Measurements from ENCODE around the gene DAAM2.

DAAM2 gene

DNA sequence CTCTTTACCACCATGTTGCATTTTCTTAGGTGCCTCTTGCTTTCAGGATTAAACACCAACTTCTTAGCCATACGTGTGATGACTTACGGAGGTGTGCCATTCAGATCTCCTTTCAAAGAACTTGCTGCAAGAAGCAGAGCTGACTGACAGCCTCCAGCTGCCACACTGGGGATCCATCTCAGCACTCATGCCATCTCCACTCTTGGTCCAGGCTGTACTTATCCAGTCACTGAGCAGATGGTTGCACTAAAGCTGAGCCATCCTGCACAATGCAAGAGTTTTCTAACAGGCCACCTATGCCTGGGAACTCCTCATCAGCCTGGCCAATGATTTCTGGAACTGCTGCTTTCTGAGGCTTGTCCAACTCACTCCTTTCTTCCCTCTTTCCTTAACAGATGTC is 35.6 kb upstream of the DAAM2 start:
- TF ChIP-seq, protein P1, sequence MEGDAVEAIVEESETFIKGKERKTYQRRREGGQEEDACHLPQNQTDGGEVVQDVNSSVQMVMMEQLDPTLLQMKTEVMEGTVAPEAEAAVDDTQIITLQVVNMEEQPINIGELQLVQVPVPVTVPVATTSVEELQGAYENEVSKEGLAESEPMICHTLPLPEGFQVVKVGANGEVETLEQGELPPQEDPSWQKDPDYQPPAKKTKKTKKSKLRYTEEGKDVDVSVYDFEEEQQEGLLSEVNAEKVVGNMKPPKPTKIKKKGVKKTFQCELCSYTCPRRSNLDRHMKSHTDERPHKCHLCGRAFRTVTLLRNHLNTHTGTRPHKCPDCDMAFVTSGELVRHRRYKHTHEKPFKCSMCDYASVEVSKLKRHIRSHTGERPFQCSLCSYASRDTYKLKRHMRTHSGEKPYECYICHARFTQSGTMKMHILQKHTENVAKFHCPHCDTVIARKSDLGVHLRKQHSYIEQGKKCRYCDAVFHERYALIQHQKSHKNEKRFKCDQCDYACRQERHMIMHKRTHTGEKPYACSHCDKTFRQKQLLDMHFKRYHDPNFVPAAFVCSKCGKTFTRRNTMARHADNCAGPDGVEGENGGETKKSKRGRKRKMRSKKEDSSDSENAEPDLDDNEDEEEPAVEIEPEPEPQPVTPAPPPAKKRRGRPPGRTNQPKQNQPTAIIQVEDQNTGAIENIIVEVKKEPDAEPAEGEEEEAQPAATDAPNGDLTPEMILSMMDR (IDR thresholded peaks at IDR 0.05; ENCODE audit: extremely low read depth, insufficient read depth, missing control alignments) = no peak
- in situ Hi-C loops (cut with MboI; ENCODE audit: low pct_unique_long_range_greater_than_20kb, low sequenced_read_pairs, unreplicated experiment) = no loop called here
- no peak for DNase-seq (ENCODE audit: low spot score)

DNA sequence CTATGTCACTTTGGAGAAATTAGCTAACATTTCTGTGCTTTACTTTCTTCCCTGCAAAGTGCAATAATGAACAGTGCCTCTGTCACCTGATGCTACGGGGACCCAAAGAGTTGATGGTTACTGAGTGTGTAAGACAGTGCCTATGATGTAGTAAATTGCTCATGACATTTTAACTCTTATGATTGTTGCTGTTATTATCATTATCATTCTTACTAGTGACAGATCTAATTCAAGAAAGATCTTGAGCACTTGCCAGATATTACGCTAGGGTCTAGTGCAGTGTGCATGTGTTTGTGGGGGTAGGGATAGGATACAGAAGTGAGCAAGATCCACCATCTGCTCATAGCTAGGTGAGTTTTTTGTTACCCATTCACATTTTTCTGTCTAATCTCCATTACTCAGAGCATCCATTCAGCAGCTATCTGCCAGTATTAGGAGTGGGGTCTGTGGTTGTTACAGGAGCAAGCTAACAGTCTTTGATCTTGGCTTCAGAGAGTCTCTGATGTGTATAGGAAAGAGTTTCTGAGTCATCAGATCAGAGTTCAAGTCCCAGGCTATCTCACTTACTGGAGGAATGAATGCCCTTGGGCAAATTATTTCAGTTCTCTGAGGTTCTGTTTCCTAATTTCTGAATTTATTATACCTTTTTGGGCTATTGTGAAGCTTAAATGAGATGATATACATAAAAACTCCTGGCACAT is 33.1 kb upstream of the DAAM2 start:
- TF ChIP-seq, protein P1 (IDR thresholded peaks at IDR 0.05; ENCODE audit: extremely low read depth, insufficient read depth, missing control alignments) = no peak
- no peak for DNase-seq (ENCODE audit: low spot score)
- in situ Hi-C loops (cut with MboI; ENCODE audit: low pct_unique_long_range_greater_than_20kb, low sequenced_read_pairs, unreplicated experiment) = no loop called here

DNA sequence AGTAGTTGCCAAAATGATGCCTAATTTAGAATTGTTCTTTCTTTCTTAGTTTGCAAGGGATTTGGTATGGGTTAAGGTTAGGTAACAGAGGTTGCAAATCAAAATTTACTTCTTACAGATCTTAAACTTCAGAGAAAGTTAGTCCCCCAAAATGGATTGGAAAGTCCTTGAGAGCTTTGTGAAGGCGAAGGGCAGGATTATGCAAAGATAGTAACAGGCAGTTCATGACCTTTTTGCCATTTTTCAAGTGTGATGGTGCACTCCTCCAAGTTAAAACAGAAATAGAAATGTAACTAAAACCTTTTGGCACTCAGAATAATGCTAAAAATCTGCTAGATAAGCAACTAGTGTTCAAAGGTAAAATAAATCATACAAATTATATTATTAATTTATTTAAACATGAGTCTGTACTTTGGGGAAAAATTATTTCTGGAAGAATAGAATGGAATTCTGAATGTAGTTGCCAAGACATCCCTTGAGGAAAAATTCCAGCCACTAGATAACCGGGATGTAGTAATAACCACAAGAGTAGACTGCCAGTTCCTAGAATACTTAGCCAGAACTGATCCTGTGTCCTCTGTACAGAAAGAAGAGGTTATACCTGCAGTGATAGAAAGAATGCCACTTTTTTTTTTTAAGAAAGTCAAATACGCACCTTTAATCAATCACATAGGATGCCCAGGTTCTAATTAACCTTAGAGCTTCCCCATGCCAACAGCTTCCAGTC is 31.8 kb upstream of the DAAM2 start:
- in situ Hi-C loops (cut with MboI; ENCODE audit: low pct_unique_long_range_greater_than_20kb, low sequenced_read_pairs, unreplicated experiment) = no loop called here
- DNase-seq (ENCODE audit: low spot score) = no peak
- TF ChIP-seq, protein P1 (IDR thresholded peaks at IDR 0.05; ENCODE audit: extremely low read depth, insufficient read depth, missing control alignments) = no peak

GRCh38 chr6:39765508-39766065 is 26.6 kb upstream of the DAAM2 start:
- no peak for DNase-seq (ENCODE audit: low spot score)
- TF ChIP-seq, protein P1 (IDR thresholded peaks at IDR 0.05; ENCODE audit: extremely low read depth, insufficient read depth, missing control alignments) = no peak
- in situ Hi-C loops (cut with MboI; ENCODE audit: low pct_unique_long_range_greater_than_20kb, low sequenced_read_pairs, unreplicated experiment) = no loop called here

GRCh38 chr6:39769012-39769411 is 23.2 kb upstream of the DAAM2 start:
- TF ChIP-seq, protein P1 (IDR thresholded peaks at IDR 0.05; ENCODE audit: extremely low read depth, insufficient read depth, missing control alignments) = no peak
- no peak for DNase-seq (ENCODE audit: low spot score)
- in situ Hi-C loops (cut with MboI; ENCODE audit: low pct_unique_long_range_greater_than_20kb, low sequenced_read_pairs, unreplicated experiment) = no loop called here

DNA sequence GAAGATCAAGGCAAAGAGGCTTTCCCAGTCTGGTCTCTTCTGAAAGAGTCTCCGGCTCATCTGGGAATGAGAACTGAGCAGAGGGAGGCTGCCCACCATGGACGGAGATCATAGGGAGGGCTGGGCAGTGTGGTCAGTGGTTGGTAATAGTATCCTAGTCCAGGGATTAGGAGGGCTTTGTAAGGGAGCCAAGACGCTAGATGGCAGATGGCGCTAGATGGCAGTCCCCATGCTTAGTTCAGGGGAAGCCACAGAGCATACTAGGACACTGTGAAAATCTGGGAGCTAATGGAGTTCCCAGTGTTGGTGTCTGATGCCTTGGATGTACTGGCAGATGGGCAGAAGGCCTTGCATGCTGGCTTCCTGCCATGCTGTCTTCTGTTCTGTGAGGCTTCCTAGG is 21.7 kb upstream of the DAAM2 start:
- TF ChIP-seq, protein P1 (IDR thresholded peaks at IDR 0.05; ENCODE audit: extremely low read depth, insufficient read depth, missing control alignments) = no peak
- in situ Hi-C loops (cut with MboI; ENCODE audit: low pct_unique_long_range_greater_than_20kb, low sequenced_read_pairs, unreplicated experiment) = no loop called here
- no peak for DNase-seq (ENCODE audit: low spot score)
